NCI-H1417 treated with DMSO at 0.1 percent for 48 hours (cell line): ENCODE data around the gene KIAA0930.

Experiments
- DNase-seq: peaks from one replicate; lab custom pipeline; 2025; lab: John Stamatoyannopoulos, UW

The KIAA0930 gene

DNA sequence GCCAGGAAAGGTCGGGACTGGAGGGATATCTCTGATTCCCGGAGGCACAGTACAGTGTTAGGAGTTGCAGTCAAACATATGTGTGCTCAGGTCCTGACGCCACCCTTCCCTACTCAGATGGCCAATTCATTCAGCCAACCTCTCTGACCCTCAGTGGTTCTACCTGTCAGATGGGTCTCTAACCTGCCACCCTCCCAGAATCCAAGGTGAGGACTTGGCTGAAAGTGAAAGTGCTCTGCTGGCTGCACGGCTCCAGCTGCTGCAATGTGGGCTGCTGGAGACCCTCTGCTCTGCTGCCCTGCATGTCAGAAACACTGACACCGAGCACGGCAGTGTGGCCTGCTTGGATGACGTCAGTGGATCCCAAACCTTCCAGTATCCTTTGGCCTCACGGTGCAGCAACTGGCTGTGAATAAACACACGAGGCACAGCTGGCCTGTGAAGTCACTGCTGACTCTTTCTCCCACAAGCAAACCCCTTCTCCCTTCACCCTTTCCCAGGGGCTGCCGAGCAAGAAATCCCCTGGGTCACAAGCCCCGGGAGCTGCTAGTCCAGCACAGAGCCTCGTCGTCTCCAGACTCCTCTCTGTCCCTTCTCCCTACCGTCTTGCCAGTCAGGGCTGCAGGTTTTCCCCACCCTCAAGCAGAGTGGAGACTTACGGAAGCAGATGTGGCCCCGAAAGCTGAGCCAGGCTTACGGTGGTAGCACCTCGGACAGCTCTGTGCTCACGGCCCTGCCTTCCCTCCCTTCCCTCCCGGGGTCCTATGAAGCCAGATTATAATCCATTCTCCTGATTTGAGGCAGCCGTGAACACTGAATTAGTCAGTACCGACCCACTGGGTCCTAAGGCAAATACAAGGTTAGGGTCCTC, 24.3 kb downstream of the KIAA0930 start:
- no peak for DNase-seq

- no peak for DNase-seq
These were observed 27.5 kb downstream of the KIAA0930 start for GRCh38 chr22:45212992-45213751.

GRCh38 chr22:45212306-45212709, 28.4 kb downstream of the KIAA0930 start:
- no peak for DNase-seq

DNA sequence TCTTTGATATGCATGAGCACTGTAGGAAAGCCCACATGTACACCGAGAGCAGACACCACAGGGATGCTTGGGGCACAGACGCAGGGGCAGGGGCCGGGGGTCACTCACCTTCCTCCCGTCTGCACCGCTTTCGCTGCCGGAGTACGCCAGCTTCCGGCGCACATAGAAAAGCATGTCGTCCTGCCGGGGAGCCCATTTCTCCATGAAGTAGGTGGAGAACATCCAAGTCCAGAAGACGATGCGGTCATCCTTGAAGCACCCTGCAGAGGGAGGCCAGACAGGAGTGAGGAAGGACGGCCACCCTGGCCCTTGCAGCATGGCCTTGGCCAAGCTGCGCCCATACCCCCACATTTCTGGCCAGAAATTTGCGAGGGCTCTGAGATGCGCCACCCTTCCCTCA, 28.8 kb downstream of the KIAA0930 start:
- DNase-seq, result no peak

DNA sequence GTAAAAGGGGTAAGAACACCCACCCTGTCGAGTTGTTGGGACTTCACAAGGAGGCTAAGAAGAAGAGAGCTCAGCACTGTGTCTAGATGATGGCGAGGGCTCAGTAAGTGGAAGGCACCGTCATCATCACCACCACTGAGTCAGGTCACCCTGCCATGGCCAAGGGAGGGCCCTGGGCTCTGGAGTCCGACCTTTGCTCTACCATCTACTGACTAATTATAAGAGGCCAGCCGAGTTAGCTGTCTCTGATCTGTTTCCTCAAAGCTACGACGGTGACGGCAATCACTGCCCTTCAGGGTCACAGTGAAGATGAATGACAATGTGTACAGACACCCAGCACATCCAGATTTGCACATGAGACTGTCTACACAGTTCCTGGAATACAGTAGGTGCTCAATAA, 29.3 kb downstream of the KIAA0930 start:
- no peak for DNase-seq

DNA sequence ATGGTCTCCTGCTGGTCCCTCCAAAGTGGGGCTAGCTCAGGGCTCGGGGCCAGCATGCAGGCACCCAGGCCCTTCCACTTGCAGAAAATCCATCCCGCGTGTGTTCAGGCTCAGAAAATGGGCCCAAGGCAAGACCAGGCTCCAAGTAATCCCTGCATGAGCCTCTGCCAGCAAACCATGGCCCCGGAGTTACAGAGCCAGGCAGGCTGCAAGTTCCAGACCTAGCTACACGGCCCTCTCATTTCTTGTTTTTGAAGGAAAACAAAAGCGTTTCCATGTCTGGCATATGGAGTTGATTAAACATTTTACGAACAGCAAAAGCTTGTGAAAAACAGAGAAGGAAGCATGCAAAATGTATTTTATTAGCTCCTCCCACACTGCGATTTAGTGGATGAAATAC, 29.7 kb downstream of the KIAA0930 start:
- DNase-seq, result no peak

- no peak for DNase-seq
These were observed 30.1 kb downstream of the KIAA0930 start for GRCh38 chr22:45210577-45210976.

GRCh38 chr22:45210174-45210573, 30.5 kb downstream of the KIAA0930 start:
- DNase-seq, result no peak

DNA sequence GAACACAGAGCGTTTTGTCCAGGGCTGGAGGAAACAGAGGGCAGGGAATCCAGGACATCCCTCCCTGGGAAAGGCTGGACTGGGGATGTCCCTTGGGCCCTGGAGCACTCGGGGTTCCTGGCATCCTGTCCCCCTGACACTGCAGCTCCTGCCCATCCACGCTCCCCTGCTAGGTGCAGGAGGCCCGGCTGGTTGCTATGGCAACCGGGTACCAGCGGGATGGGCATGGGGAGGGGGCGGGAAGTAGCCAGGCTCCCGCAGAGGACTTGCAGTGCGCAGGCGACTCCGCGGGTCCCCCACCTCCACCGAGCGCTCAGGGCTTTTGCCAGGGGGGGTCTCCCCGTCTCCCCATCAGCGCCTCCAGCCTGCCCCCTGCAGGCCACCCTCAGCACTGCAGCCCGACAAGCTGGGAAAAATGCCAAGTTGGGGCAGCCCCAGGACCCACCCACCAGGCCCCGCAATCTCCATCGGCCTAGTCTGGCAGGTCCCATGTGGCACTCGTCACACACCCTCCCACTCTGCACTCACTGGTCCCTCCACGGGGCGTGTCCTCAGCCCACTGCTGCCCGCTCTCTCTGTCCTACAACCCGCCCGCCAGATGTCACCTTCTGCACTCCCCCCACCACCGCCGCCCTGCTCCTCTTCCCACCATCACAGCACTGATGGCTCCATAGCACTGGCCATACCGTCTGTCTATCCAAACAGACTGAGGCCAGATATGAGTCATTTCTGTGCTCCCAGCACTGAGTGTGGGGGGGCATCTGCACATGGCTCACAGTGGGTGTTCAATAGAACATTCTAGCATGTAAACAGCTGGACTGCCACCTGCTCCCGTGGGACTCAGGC, 31.5 kb downstream of the KIAA0930 start:
- no peak for DNase-seq

DNA sequence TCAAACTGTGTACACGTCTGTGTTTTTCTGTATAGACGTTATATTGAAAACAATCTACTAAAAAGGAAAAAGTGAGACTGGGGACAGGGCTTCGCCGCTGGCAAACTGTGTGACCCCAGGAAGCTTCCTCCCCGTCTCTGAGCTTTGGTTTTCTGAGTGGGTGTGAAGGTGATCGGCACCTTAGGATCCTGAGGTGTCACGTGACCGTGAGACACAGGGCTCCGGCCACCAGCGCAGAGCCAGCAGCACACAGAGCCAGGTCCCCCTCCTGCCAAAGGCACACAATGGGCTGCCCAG, 32.0 kb downstream of the KIAA0930 start:
- DNase-seq, result no peak

DNA sequence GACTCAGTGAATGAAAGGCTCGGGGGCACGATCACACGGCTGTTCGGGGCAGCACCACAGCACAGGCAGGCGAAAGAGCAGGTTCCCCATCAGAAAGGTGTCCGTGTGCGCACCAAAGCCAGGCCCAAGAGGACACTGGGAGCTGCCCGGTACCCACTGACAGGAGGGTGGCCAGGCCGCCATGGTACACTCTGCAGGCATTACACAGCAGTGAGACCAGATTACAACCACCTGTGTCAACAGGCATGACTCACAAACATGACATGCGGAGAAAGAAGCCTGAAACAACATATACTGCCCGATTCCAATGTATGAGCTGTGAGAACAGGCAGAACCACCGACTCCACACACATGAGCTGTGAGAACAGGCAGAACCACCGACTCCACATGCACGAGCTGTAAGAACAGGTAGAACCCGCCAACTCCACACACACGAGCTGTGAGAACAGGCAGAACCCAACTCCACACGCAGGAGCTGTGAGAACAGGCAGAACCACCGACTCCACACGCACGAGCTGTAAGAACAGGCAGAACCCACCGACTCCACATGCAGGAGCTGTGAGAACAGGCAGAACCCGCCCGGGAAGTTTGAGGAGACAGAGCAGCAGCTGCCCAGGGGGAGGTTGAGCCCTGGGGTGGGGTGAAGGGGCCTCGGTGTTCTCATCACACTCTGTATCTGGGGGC, 32.6 kb downstream of the KIAA0930 start:
- DNase-seq, result no peak

DNA sequence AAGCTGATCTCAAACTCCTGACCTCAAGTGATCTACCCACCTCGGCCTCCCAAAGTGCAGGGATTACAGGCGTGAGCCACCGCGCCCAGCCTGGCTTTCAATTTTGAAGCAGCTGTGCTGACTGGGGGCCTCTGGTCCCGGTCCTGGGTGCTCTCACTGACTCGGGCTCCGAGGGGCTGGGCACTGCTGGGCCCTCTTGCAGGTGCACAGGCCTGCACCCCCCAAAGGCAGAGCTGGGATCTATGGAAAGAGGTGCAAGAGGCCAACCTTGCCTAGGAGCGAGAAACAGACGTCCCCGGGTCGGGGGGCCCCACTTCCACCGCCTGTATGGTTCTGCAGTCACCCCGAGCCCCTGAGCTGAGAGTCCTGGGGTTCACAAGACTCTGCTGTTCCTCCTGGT, 33.2 kb downstream of the KIAA0930 start:
- DNase-seq, result no peak

DNA sequence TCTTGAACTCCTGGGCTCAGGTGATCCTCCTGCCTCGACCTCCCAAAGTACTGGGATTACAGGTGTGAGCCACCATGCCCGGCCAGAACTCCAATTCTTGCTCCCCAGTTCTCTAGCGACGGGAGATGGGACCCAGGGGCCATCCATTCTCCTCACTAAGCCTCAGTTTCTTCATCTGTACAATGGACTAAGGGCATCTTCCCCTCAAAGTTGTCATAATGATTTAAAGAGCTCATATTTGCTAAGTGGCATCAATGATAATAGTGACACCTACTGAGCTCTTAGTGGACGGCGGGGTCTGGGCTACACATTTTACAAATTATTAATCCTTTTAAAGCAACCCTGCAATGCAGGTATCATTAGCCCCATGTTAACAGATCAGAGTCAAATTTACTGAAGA, 34.5 kb downstream of the KIAA0930 start:
- DNase-seq, result no peak

DNA sequence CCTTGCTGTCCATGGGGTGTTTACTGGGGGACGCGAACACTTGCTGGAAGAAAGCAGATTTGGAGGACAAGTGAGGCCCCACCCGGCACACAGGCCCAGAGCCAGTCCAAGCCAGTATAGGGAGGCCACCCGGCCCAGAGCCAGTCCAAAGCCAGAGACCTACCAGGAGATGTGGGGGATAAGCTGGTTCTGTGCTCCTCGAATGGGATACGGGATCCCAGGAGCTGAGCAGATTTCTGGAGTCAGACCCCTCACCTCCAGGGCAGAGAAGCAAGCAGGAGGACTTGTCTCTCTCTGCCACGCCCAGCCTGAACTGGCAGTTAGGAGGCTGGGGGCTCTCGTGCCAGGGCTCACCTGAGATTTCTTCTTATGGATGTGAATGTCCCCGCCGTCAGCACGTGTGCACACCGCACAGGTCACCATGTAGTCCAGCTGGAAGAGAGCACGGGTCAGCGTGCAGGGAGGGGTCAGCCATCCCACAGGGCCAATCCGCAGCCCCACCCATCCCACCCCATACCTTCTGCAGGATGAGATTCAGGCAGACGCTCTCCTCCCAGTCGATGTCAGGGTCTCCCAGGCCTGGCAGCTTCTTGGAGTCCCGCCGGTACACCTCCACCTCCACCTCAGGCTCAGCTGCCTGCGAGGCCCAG, 35.3 kb downstream of the KIAA0930 start:
- no peak for DNase-seq

- DNase-seq, result no peak
These were observed 35.9 kb downstream of the KIAA0930 start for GRCh38 chr22:45204819-45205218.

DNA sequence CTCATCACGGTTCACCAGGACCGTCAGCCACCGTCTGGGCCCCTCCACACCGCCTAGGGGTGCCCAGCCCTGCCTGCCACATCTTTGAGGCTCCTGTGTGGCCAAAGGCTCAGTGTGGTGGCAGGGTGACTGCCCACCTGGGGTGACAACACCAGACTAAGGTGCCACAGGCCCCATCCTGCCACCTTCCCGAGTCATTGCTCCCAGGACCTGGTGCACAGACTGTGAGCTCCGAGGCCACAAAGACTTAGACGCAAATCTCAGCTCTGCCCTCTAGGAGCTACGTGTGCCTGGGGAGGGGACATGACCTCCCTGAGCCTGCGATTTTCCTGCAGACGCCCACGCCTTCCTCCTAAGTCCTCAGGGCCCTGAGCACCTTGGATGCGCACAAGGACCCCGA, 36.5 kb downstream of the KIAA0930 start:
- DNase-seq, result no peak

DNA sequence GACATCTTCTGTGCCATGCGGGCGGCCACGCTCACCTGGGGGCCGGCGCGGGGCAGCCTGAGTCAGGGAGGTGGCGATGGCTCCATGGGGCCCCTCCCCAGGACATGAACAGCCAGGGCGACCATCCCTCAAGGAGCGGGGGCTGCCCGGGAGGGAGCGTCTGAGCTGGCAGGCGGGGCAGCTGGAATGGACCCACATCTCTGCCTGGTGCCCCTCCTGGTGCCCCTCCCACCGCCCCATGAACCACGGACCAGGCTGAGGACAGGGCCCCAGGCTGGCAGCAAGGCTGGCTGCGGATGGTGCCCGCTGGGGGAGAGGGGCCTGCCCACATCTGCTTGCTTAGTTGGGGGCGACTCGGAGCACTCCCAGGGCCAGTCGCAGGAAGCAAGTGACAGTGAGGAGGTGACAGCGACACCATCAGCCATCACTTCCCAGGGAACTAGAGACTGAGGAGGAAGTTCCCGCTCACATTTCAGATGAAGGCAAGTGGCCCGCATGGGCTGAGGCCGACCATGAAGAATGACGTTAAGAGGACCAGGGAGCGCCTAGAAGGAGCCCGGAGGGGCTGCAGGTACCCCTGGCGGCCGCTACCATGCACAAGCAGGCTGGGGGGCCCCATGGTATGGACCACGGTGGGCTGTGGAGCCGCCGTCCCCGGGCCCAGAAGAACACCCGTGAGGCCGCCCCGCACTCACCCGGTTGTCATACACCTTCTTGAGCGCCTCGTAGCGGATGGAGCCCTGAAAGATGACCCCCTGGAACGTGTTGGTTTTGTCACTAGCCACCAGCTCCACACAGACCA, 37.3 kb downstream of the KIAA0930 start:
- DNase-seq, result no peak

DNA sequence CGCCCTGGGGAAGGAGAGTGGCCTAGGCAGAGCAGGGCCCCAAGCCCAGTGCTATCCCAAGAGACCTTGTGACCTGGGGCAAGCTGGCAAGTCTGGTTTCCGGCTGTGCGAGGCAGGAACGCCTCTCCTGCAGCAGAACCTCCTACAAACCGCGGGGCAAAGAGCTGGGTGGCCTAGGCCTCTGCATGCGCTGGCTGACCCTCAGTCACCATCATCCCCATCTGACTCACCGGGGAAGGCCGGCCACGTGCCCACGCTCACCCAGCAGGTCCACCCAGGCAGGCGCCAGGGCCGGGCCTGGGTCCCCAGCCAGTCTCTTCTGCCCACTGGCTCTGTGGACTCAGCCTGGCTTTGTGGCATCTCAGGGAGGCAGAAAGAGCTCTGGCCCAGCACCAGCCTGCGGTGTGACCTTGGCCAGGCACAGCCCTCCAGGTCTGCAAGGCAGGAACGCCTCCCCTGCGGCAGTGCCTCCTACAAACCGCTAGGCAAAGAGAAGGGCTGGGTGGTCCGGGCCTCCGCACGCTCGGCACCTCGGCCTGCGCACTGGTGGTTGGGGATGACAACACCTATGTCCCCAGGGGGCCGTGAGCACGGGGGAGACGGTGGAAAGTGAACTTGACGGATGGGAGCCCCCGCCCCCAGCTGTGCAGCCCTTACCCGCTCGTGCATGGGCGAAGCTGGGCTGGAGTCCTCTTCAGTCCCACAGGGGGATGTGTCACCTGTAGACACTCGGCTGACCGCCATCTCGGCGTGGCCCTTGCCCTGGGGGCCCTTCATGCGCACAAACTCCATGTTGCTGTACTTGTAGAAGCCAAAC, 38.2 kb downstream of the KIAA0930 start:
- no peak for DNase-seq

- DNase-seq, result no peak
These were observed 38.9 kb downstream of the KIAA0930 start for GRCh38 chr22:45201678-45202332.
